Activated gamma-delta T cell treated with Interleukin-2 at 50 U/mL for 16 hours (primary cell): ENCODE data around the gene RIMS1.

Source experiments
- DNase-seq: peaks from one replicate; pipeline ENCODE4 v3.0.0-alpha.2; 2020

The RIMS1 gene

GRCh38 chr6:72363844-72364740 is 477.7 kb downstream of the RIMS1 start:
- no peak for DNase-seq

- DNase-seq = no peak
Observed at GRCh38 chr6:72365773-72366172, 479.4 kb downstream of the RIMS1 start.

GRCh38 chr6:72367439-72367838 is 481.1 kb downstream of the RIMS1 start:
- no peak for DNase-seq

- DNase-seq = no peak
Observed at GRCh38 chr6:72371473-72371872, 485.1 kb downstream of the RIMS1 start.

- DNase-seq = no peak
Observed at GRCh38 chr6:72374172-72374571, 487.8 kb downstream of the RIMS1 start.

- no peak for DNase-seq
Observed at GRCh38 chr6:72374857-72375256, 488.5 kb downstream of the RIMS1 start.

- no peak for DNase-seq
Observed at GRCh38 chr6:72376736-72377135, 490.4 kb downstream of the RIMS1 start.

GRCh38 chr6:72381076-72381475 is 494.7 kb downstream of the RIMS1 start:
- no peak for DNase-seq

DNA sequence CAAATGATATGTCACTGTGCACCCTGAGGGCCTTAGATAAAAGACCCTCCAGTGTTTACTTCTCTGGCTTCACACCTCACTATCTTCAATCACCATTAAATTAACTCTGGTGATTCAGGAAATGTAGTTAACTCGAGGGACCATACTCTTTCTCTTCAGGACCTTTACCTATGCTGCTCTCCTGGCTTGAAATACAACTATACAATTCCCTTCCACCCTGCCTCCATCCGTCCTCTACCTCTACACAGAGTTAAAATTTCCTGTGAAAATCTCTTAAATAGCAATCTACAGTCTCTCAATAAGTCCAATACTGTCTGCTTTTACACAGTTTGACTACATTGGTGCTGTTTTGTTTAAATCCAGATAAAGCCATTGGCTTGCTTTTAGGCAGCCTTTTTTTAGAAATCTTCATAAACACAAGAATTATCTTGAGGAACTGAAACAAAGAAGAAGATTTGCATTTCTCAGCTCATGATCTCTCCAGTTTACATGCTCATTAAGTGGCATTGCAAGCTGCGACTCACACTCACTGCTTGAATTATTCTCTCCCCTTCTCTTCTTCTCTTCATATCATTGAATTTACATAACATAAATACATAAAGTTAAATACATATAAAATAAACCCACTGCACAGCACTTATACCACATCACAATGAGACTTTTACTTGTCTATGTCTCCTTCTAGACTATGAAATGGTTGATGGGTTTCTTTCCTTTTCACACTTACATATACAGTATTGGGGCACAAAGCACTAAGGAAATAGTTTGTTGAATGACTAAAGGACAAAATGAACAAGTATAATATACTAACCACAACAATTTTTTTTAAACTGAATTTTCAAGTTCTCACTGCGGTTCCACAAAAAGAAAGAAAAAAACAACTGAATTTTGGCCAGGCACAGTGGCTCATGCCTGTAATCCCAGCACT is 496.5 kb downstream of the RIMS1 start:
- no peak for DNase-seq

- DNase-seq = no peak
Observed at GRCh38 chr6:72386324-72386723, 500.0 kb downstream of the RIMS1 start.

DNA sequence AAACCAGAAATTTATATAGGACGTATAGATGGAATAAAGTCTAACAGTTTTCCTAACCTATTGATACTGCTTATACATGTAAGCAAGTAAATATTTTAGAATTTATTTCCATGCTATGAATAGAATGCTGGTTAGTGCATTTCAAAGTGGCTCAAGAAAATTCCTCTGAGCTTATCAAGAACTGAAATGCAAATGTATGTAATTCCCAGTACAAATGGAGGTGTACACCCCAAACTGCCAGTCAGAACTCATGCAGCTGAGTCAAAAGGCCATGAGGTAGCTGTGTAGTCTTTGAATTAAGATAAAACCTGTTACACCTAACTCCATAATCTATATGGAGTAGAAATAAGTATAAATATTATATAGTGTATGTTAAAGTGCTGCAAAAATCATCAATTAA is 503.3 kb downstream of the RIMS1 start:
- DNase-seq = no peak

DNA sequence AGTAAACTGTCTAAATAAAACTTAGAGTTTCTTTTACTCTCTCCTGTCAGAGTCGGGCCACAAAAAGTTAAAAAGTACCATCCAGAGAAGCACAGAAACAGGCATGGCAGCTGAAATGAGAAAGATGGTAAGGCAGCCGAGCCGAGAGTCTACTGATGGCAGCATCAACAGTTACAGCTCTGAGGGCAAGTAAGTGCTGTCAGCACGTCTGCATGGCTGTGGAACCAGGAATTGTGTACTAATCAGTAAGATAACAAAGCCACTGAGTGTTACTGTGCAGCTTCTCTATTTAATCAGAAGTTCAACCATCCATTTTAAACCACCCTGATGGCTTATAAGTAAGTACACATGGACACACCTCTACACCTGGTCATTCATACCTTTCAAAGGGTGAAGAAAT is 504.2 kb downstream of the RIMS1 start:
- DNase-seq = no peak

DNA sequence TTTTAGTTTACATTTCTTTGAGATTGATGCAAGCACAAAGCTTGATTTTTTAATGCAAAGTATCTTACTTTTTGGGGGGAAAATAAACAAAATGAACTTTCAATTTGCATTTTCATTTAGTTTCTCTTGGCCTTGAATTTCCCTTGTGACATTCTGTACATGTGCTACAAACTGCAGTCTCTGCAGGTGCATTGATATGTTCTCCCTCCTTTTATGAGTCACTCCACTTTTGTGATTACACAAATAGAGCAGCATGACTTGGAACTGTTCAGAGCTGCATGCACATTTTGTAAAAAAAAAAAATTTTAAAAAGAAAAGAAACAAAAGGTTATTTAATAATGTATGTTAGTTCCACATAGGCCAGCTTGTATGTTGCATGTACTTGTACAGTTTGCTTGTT is 515.5 kb downstream of the RIMS1 start:
- DNase-seq = no peak

DNA sequence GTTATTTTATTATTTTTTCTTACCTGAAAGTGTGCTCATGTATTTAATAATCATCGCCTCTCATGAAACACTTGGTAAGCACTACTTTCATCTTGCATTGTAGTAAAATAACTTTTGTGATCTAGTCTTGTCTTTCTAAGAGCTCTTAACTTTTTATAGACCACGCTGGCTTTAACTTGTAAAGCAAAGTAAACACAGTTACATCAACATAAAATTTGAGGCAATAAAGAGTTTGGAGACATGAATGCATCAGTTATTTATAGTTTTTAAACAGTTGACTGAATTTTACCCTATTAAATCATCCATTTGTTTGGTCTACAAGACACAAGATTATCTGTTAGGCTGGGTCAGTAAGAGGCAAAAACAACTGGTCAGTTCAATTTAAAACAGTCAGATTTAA is 517.1 kb downstream of the RIMS1 start:
- DNase-seq = no peak

DNA sequence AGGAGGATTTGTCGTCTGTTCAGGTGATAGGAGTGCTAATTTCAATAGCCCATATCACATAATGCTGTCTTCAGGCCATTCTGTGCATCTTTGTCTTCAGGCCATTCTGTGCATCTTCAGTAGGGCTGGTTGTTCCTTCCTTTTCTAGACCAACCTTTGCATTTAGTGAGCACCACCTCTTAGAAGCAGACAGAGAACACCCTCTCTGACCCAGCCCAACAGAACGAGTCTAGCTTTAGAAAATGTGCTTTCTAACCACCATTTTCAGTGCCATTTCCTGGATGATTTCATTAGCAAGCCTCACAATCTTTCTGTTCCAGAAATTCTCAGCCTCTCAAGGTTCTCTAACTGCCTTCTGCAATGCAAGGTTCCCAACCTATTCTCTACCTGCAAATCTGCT is 520.2 kb downstream of the RIMS1 start:
- no peak for DNase-seq

- DNase-seq = no peak
Observed at GRCh38 chr6:72410769-72411168, 524.4 kb downstream of the RIMS1 start.

DNA sequence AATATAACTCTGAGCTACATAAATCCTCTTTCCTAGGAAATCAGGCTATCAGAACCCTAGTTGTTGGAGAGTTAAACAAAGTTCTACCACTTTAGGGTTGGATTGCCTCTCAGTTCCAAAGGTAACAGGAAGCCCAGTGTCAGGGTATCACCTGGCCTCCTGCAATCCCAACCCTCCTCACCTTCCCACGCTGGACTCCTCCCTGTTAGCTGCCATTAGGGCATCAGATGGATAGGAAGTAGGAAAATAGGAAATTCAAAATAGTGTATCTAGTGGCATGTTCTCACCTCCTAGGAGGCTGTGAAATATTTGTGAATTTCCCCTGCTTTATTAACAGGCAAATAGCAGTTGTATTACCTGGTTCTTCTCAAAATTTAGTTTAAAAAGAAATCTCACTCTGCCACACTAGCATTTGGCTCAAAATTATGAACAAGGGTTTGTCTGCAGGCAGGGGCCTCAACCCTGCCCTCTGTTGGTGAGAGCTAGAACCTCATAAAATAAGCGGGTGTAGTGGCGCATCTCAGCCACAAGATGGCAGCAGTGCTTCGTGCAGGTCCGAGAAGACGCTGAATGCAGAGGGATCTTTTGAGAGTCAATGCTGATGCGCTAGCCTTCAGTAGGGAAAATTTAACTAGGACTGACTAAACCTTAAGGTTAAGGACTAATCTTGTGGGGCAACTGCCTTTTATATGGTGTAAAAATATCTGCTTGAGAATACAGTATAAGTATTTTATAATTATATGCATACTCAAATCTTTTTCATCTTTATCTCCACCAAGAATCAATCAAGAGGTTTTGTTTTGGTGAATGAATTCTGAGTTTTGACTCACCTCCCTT is 525.7 kb downstream of the RIMS1 start:
- peak; percentile 65 for DNase-seq

- no peak for DNase-seq
Observed at GRCh38 chr6:72412709-72413044, 526.3 kb downstream of the RIMS1 start.

GRCh38 chr6:72413884-72414283 is 527.5 kb downstream of the RIMS1 start:
- no peak for DNase-seq

DNA sequence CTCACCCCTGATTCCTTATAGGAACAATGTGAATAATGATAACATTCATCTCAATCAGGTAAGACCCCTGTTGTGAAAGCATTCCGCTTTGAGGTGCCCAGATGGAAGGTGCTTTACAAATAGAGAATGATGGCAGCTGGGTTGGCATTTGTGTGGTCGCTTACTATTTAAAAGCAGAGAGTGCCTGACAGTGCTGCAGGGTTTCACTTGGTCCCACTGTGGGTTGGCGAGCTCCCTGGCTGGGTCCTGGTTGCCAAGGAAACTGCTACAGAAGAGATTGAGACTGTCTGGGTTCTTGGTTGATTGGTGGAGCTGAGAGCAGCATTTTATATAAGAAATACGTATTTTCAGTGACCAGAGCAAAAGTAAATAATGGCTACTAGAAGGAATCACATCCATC is 528.3 kb downstream of the RIMS1 start:
- DNase-seq = no peak

- DNase-seq = no peak
Observed at GRCh38 chr6:72416744-72417465, 530.6 kb downstream of the RIMS1 start.

GRCh38 chr6:72417759-72418158 is 531.4 kb downstream of the RIMS1 start:
- DNase-seq = no peak
